Measurements from ENCODE around the gene C19orf47. TPM values are rescaled to one million over a fixed set of nuclear protein-coding genes. Genes with fewer than 3 reads are reported as not detected.

Gene C19orf47
- polyA plus RNA-seq, 4 donors = 5.1 to 13.2 (median 7.4) TPM

GRCh38 chr19:40322271-40322610 is 26.0 kb downstream of the C19orf47 start:
- Histone ChIP-seq H3K4me3 (ENCODE audit: low read depth in 1 of 3, low read length in 3 of 3) (no peak overlapping the region), H3K27me3 (ENCODE audit: control insufficient read depth in 3 of 3, insufficient read depth in 3 of 3, low read length in 3 of 3) (no peaks in the 10 kb centered on the region), H3K27ac (ENCODE audit: low read depth in 1 of 3, low read length in 2 of 3) (no peak overlapping the region), H3K4me1 (ENCODE audit: control insufficient read depth in 3 of 3, insufficient read depth in 2 of 3, low read depth in 1 of 3, low read length in 2 of 3) (no peaks in the 10 kb centered on the region), H3K9me3 (ENCODE audit: control insufficient read depth in 2 of 2, insufficient read depth in 1 of 2, low read depth in 1 of 2, low read length in 1 of 2) (no peaks in the 10 kb centered on the region), H3K36me3 (ENCODE audit: control insufficient read depth in 3 of 3, insufficient read depth in 2 of 3, low read depth in 1 of 3, low read length in 3 of 3) (peaks cover 11 to 81% (median 25%) of the 10 kb centered on the region in 3 donors)
- DNase-seq = no peak
- 92 to 96% (median 94%) methylated on average over 7 of the region's 7 CpGs for WGBS, 3 donors
- FAIRE-seq = no peak

- WGBS, 3 donors = 94 to 96% (median 96%) methylated on average over 22 to 27 of the region's 27 CpGs
- H3K9me3 ChIP-seq (ENCODE audit: control insufficient read depth in 2 of 2, insufficient read depth in 1 of 2, low read depth in 1 of 2, low read length in 1 of 2) = no peaks in the 10 kb centered on the region
Measured at GRCh38 chr19:40321566-40322270, 26.5 kb downstream of the C19orf47 start.

GRCh38 chr19:40321076-40321475 is 27.1 kb downstream of the C19orf47 start:
- no peaks in the 10 kb centered on the region for H3K4me1 ChIP-seq (ENCODE audit: control insufficient read depth in 3 of 3, insufficient read depth in 2 of 3, low read depth in 1 of 3, low read length in 2 of 3)
- peaks cover 7 to 75% (median 22%) of the 10 kb centered on the region in 3 donors for H3K36me3 ChIP-seq (ENCODE audit: control insufficient read depth in 3 of 3, insufficient read depth in 2 of 3, low read depth in 1 of 3, low read length in 3 of 3)
- H3K4me3 ChIP-seq (ENCODE audit: low read depth in 1 of 3, low read length in 3 of 3) = no peak overlapping the region
- no peak for FAIRE-seq
- no peak overlapping the region for H3K27ac ChIP-seq (ENCODE audit: low read depth in 1 of 3, low read length in 2 of 3)
- no peaks in the 10 kb centered on the region for H3K9me3 ChIP-seq (ENCODE audit: control insufficient read depth in 2 of 2, insufficient read depth in 1 of 2, low read depth in 1 of 2, low read length in 1 of 2)
- WGBS, 3 donors = 95 to 98% (median 96%) methylated on average over 18 of the region's 18 CpGs
- no peak for DNase-seq
- no peaks in the 10 kb centered on the region for H3K27me3 ChIP-seq (ENCODE audit: control insufficient read depth in 3 of 3, insufficient read depth in 3 of 3, low read length in 3 of 3)

More at GRCh38 chr19:40321566-40322270, 26.5 kb downstream of the C19orf47 start:
- no peaks in the 10 kb centered on the region for H3K27me3 ChIP-seq (ENCODE audit: control insufficient read depth in 3 of 3, insufficient read depth in 3 of 3, low read length in 3 of 3)
- H3K36me3 ChIP-seq (ENCODE audit: control insufficient read depth in 3 of 3, insufficient read depth in 2 of 3, low read depth in 1 of 3, low read length in 3 of 3) = peaks cover 11 to 79% (median 25%) of the 10 kb centered on the region in 3 donors
- no peak overlapping the region for H3K4me3 ChIP-seq (ENCODE audit: low read depth in 1 of 3, low read length in 3 of 3)
- no peaks in the 10 kb centered on the region for H3K4me1 ChIP-seq (ENCODE audit: control insufficient read depth in 3 of 3, insufficient read depth in 2 of 3, low read depth in 1 of 3, low read length in 2 of 3)
- DNase-seq = no peak
- H3K27ac ChIP-seq (ENCODE audit: low read depth in 1 of 3, low read length in 2 of 3) = no peak overlapping the region
- no peak for FAIRE-seq

- Histone ChIP-seq H3K4me1 (ENCODE audit: control insufficient read depth in 3 of 3, insufficient read depth in 2 of 3, low read depth in 1 of 3, low read length in 2 of 3) (no peaks in the 10 kb centered on the region), H3K27me3 (ENCODE audit: control insufficient read depth in 3 of 3, insufficient read depth in 3 of 3, low read length in 3 of 3) (no peaks in the 10 kb centered on the region), H3K36me3 (ENCODE audit: control insufficient read depth in 3 of 3, insufficient read depth in 2 of 3, low read depth in 1 of 3, low read length in 3 of 3) (peaks cover 7 to 74% (median 17%) of the 10 kb centered on the region in 3 donors), H3K4me3 (ENCODE audit: low read depth in 1 of 3, low read length in 3 of 3) (no peak overlapping the region), H3K27ac (ENCODE audit: low read depth in 1 of 3, low read length in 2 of 3) (no peak overlapping the region), H3K9me3 (ENCODE audit: control insufficient read depth in 2 of 2, insufficient read depth in 1 of 2, low read depth in 1 of 2, low read length in 1 of 2) (no peaks in the 10 kb centered on the region)
- WGBS, 3 donors = 83 to 88% (median 87%) methylated on average over 7 of the region's 7 CpGs
- DNase-seq (no peak), FAIRE-seq (no peak)
Measured at GRCh38 chr19:40320558-40320935, 27.6 kb downstream of the C19orf47 start.

GRCh38 chr19:40317338-40317737 is 30.9 kb downstream of the C19orf47 start:
- Histone ChIP-seq H3K9me3 (ENCODE audit: control insufficient read depth in 2 of 2, insufficient read depth in 1 of 2, low read depth in 1 of 2, low read length in 1 of 2) (peaks cover 0 to 2% of the 10 kb centered on the region in 2 donors), H3K36me3 (ENCODE audit: control insufficient read depth in 3 of 3, insufficient read depth in 2 of 3, low read depth in 1 of 3, low read length in 3 of 3) (peaks cover 4 to 44% (median 8%) of the 10 kb centered on the region in 3 donors), H3K4me1 (ENCODE audit: control insufficient read depth in 3 of 3, insufficient read depth in 2 of 3, low read depth in 1 of 3, low read length in 2 of 3) (no peaks in the 10 kb centered on the region), H3K27me3 (ENCODE audit: control insufficient read depth in 3 of 3, insufficient read depth in 3 of 3, low read length in 3 of 3) (no peaks in the 10 kb centered on the region), H3K4me3 (ENCODE audit: low read depth in 1 of 3, low read length in 3 of 3) (no peak overlapping the region), H3K27ac (ENCODE audit: low read depth in 1 of 3, low read length in 2 of 3) (no peak overlapping the region)
- WGBS, 3 donors = 87 to 93% (median 93%) methylated on average over 7 of the region's 7 CpGs
- DNase-seq (no peak), FAIRE-seq (no peak)

GRCh38 chr19:40315812-40316470 is 32.3 kb downstream of the C19orf47 start:
- H3K4me1 ChIP-seq (ENCODE audit: control insufficient read depth in 3 of 3, insufficient read depth in 2 of 3, low read depth in 1 of 3, low read length in 2 of 3) = no peaks in the 10 kb centered on the region
- no peak for FAIRE-seq
- peaks cover 0 to 30% (median 2%) of the 10 kb centered on the region in 3 donors for H3K36me3 ChIP-seq (ENCODE audit: control insufficient read depth in 3 of 3, insufficient read depth in 2 of 3, low read depth in 1 of 3, low read length in 3 of 3)
- no peak for DNase-seq
- no peak overlapping the region for H3K27ac ChIP-seq (ENCODE audit: low read depth in 1 of 3, low read length in 2 of 3)
- WGBS, 3 donors = 85 to 92% (median 87%) methylated on average over 5 of the region's 5 CpGs
- no peak overlapping the region for H3K4me3 ChIP-seq (ENCODE audit: low read depth in 1 of 3, low read length in 3 of 3)
- no peaks in the 10 kb centered on the region for H3K27me3 ChIP-seq (ENCODE audit: control insufficient read depth in 3 of 3, insufficient read depth in 3 of 3, low read length in 3 of 3)
- peaks cover 0 to 2% of the 10 kb centered on the region in 2 donors for H3K9me3 ChIP-seq (ENCODE audit: control insufficient read depth in 2 of 2, insufficient read depth in 1 of 2, low read depth in 1 of 2, low read length in 1 of 2)

- DNase-seq = no peak
- peaks cover 0 to 17% (median 0%) of the 10 kb centered on the region in 3 donors for H3K36me3 ChIP-seq (ENCODE audit: control insufficient read depth in 3 of 3, insufficient read depth in 2 of 3, low read depth in 1 of 3, low read length in 3 of 3)
- no peak overlapping the region for H3K27ac ChIP-seq (ENCODE audit: low read depth in 1 of 3, low read length in 2 of 3)
- no peak overlapping the region for H3K4me3 ChIP-seq (ENCODE audit: low read depth in 1 of 3, low read length in 3 of 3)
- no peaks in the 10 kb centered on the region for H3K27me3 ChIP-seq (ENCODE audit: control insufficient read depth in 3 of 3, insufficient read depth in 3 of 3, low read length in 3 of 3)
- no peak for FAIRE-seq
- H3K9me3 ChIP-seq (ENCODE audit: control insufficient read depth in 2 of 2, insufficient read depth in 1 of 2, low read depth in 1 of 2, low read length in 1 of 2) = peaks cover 0 to 2% of the 10 kb centered on the region in 2 donors
- WGBS, 3 donors = 84 to 92% (median 91%) methylated on average over 2 of the region's 2 CpGs
- no peaks in the 10 kb centered on the region for H3K4me1 ChIP-seq (ENCODE audit: control insufficient read depth in 3 of 3, insufficient read depth in 2 of 3, low read depth in 1 of 3, low read length in 2 of 3)
Measured at GRCh38 chr19:40314656-40315055, 33.5 kb downstream of the C19orf47 start.

- DNase-seq (no peak), FAIRE-seq (no peak)
- H3K27me3 ChIP-seq (ENCODE audit: control insufficient read depth in 3 of 3, insufficient read depth in 3 of 3, low read length in 3 of 3) = no peaks in the 10 kb centered on the region
- no peaks in the 10 kb centered on the region for H3K4me1 ChIP-seq (ENCODE audit: control insufficient read depth in 3 of 3, insufficient read depth in 2 of 3, low read depth in 1 of 3, low read length in 2 of 3)
- peaks cover 0 to 2% of the 10 kb centered on the region in 2 donors for H3K9me3 ChIP-seq (ENCODE audit: control insufficient read depth in 2 of 2, insufficient read depth in 1 of 2, low read depth in 1 of 2, low read length in 1 of 2)
- no peak overlapping the region for H3K4me3 ChIP-seq (ENCODE audit: low read depth in 1 of 3, low read length in 3 of 3)
- H3K36me3 ChIP-seq (ENCODE audit: control insufficient read depth in 3 of 3, insufficient read depth in 2 of 3, low read depth in 1 of 3, low read length in 3 of 3) = peaks cover 0 to 14% (median 0%) of the 10 kb centered on the region in 3 donors
- no peak overlapping the region for H3K27ac ChIP-seq (ENCODE audit: low read depth in 1 of 3, low read length in 2 of 3)
- WGBS, 3 donors = 86 to 91% (median 90%) methylated on average over 9 of the region's 9 CpGs
Measured at GRCh38 chr19:40313229-40313983, 34.8 kb downstream of the C19orf47 start.

Measured in small intestine (tissue), 7 donors.